PC-3 (cell line): ENCODE results near the gene ACTR1A. TPM values are rescaled to one million over a fixed set of nuclear protein-coding genes. Genes with fewer than 3 reads are reported as not detected.

ENCODE experiments used
- ATAC-seq: fragments of 200-7000 bp; cut with Tn5 transposase; 2 replicates; pipeline ENCODE4 v1.9.1; 2020; ENCODE audit warnings: mild to moderate bottlenecking, moderate library complexity
- BruUV-seq: library from RNA; stranded (reverse); fragments of 400-500 nt; replicated peaks from 2 replicates; lab custom pipeline; 2021; lab: Mats Ljungman, UMichigan
- CTCF ChIA-PET: fragments of 300-600 bp; sonication (Branson Sonifier 250); formaldehyde crosslinking; loops from one replicate; lab custom pipeline; 2022; ENCODE audit warnings: antibody characterized with exemption; lab: Charles Lee
- POLR2A ChIA-PET: fragments of 300-600 bp; sonication (Branson Sonifier 250); formaldehyde crosslinking; loops from one replicate; lab custom pipeline; 2022; ENCODE audit warnings: antibody characterized with exemption; ENCODE audit not compliant: unreplicated experiment; lab: Charles Lee
- DNase-seq: peaks from one replicate; pipeline ENCODE4 v3.0.0-alpha.2; 2015
- H2AFZ ChIP-seq: fragments of 300-600 bp; sonication (generic); 2 replicates; pipeline ENCODE4 v1.6.0; 2016; ENCODE audit warnings: antibody characterized with exemption, low read length
- H3F3A ChIP-seq: fragments of 300-600 bp; sonication (generic); one replicate; pipeline ENCODE4 v1.6.0; 2017; ENCODE audit warnings: antibody characterized with exemption, low read length, control low read depth, mild to moderate bottlenecking; ENCODE audit not compliant: unreplicated experiment
- H3K27ac ChIP-seq: fragments of 300-600 bp; sonication (generic); 2 replicates; pipeline ENCODE4 v1.5.1; 2016; ENCODE audit warnings: mild to moderate bottlenecking, low read length
- H3K27me3 ChIP-seq: fragments of 300-600 bp; sonication (generic); 2 replicates; pipeline ENCODE4 v1.6.1; 2016; ENCODE audit warnings: low read length, mixed read lengths
- H3K36me3 ChIP-seq: fragments of 300-600 bp; sonication (generic); 2 replicates; pipeline ENCODE4 v1.6.1; 2016; ENCODE audit warnings: low read depth, mixed run types, low read length, mixed read lengths
- H3K4me1 ChIP-seq: fragments of 300-600 bp; sonication (generic); 2 replicates; pipeline ENCODE4 v1.5.1; 2016; ENCODE audit warnings: low read length; ENCODE audit not compliant: insufficient read depth
- H3K4me2 ChIP-seq: fragments of 300-600 bp; sonication (generic); 2 replicates; pipeline ENCODE4 v1.6.0; 2016; ENCODE audit warnings: low read length
- H3K4me3 ChIP-seq: fragments of 300-600 bp; sonication (generic); 2 replicates; pipeline ENCODE4 v1.5.1; 2016; ENCODE audit warnings: mild to moderate bottlenecking, low read length, mixed read lengths
- H3K79me2 ChIP-seq: fragments of 300-600 bp; sonication (generic); 2 replicates; pipeline ENCODE4 v1.6.1; 2017; ENCODE audit warnings: low read length, mixed read lengths
- H3K9ac ChIP-seq: fragments of 300-600 bp; sonication (generic); 2 replicates; pipeline ENCODE4 v1.6.0; 2016; ENCODE audit warnings: mild to moderate bottlenecking, low read length
- H3K9me2 ChIP-seq: fragments of 300-600 bp; sonication (generic); replicated peaks from 2 replicates; pipeline ENCODE4 v1.6.1; 2016; ENCODE audit warnings: mixed run types, low read length, mixed read lengths
- H3K9me3 ChIP-seq: fragments of 300-600 bp; sonication (generic); 2 replicates; pipeline ENCODE4 v1.6.1; 2016; ENCODE audit warnings: low read length, mixed read lengths
- H4K20me1 ChIP-seq: fragments of 300-600 bp; sonication (generic); 2 replicates; pipeline ENCODE4 v1.6.1; 2016; ENCODE audit warnings: low read length, mixed read lengths
- EZH2 ChIP-seq: fragments of 300-600 bp; sonication (generic); IDR thresholded peaks from one replicate; pipeline ENCODE4 v1.6.1; 2017; ENCODE audit warnings: antibody characterized with exemption, mild to moderate bottlenecking, low read length; ENCODE audit not compliant: unreplicated experiment
- EZH2phosphoT487 ChIP-seq: fragments of 300-600 bp; sonication (generic); IDR thresholded peaks from 2 replicates; pipeline ENCODE4 v1.6.1; 2018; ENCODE audit warnings: mild to moderate bottlenecking, antibody characterized with exemption, low read length, borderline replicate concordance
- intact Hi-C: fragments of 100-400 bp; cut with micrococcal nuclease; formaldehyde crosslinking; loops from 2 replicates; pipeline ENCODE4 v1.9.0; 2023
- total RNA-seq: library from RNA; depleted of rRNA; stranded (reverse); fragments of >200 nt; gene quantifications from 2 replicates; pipeline ENCODE4 v1.2.3, GENCODE V29; 2014
- TF ChIP-seq, protein P1 (sequence below): fragments of 300-600 bp; sonication (generic); conservative IDR thresholded peaks from 2 replicates; pipeline ENCODE4 v1.5.1; 2017; ENCODE audit warnings: antibody characterized with exemption, low read depth, mild to moderate bottlenecking, low read length

ACTR1A gene
- total RNA-seq, 1 experiment from 2014 or later: 69.9 TPM

DNA sequence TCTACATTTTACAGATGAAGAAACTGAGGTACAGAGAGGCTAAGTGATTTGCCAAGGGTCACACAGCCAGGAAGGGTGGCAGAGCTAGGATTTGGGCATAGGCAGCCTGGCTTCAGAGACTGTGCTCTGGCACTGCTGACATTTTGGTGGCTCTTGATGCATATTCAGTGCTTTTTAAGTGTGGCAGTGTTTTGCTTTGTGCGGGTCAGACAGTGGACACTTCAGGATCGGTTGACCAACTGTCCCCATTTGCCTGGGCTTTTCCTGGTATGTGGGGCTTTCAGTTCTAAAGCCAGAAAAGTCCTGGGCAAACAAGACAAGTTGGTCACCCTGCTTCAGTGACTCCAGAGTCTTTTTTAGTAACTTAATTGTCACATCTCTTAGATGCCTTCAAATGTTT, 36.3 kb upstream of the ACTR1A start:
- Histone ChIP-seq H3F3A (no peaks in the 10 kb centered on the region), H3K9me2 (no peaks in the 10 kb centered on the region), H3K79me2 (no peaks in the 10 kb centered on the region), H3K27ac (no peak overlapping the region), H2AFZ (no peak overlapping the region), H3K4me1 (no peaks in the 10 kb centered on the region), H3K36me3 (no peaks in the 10 kb centered on the region), H3K4me2 (no peak overlapping the region), H3K27me3 (no peaks in the 10 kb centered on the region), H4K20me1 (no peaks in the 10 kb centered on the region), H3K9me3 (no peaks in the 10 kb centered on the region), H3K9ac (no peak overlapping the region), H3K4me3 (no peak overlapping the region)
- DNase-seq (no peak), ATAC-seq (no peak)
- BruUV-seq: no TSS peak
- no peak for TF ChIP-seq EZH2phosphoT487
- TF ChIP-seq, protein P1, sequence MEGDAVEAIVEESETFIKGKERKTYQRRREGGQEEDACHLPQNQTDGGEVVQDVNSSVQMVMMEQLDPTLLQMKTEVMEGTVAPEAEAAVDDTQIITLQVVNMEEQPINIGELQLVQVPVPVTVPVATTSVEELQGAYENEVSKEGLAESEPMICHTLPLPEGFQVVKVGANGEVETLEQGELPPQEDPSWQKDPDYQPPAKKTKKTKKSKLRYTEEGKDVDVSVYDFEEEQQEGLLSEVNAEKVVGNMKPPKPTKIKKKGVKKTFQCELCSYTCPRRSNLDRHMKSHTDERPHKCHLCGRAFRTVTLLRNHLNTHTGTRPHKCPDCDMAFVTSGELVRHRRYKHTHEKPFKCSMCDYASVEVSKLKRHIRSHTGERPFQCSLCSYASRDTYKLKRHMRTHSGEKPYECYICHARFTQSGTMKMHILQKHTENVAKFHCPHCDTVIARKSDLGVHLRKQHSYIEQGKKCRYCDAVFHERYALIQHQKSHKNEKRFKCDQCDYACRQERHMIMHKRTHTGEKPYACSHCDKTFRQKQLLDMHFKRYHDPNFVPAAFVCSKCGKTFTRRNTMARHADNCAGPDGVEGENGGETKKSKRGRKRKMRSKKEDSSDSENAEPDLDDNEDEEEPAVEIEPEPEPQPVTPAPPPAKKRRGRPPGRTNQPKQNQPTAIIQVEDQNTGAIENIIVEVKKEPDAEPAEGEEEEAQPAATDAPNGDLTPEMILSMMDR: no peak
- no peak for TF ChIP-seq EZH2
- intact Hi-C loops: no loop called here
- CTCF ChIA-PET: no interaction called here
- POLR2A ChIA-PET: no interaction called here

DNA sequence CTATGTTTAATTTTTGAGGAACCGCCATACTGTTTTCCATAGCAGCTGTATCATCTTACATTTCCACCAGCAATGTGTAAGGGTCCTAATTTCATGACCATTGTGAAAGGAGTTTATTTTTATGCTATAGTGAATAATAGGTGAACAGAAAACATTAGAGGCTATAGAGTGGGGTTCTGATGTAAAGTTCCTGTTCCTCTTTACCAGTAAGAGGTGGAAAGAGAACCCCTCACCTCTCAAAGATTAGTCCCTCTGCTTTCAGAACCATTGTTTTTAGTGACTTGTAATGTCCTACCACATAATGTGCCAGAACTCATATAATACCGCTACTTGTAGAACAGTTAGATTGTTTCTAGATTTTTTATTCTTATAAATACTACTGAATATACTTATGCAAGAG, 35.4 kb upstream of the ACTR1A start:
- no peaks in the 10 kb centered on the region for H3K27me3 ChIP-seq
- no peaks in the 10 kb centered on the region for H3F3A ChIP-seq
- intact Hi-C loops: no loop called here
- no peak overlapping the region for H3K27ac ChIP-seq
- no peak for TF ChIP-seq EZH2
- TF ChIP-seq, protein P1: no peak
- TF ChIP-seq EZH2phosphoT487: no peak
- ChIA-PET POLR2A (no interaction called here), CTCF (no interaction called here)
- DNase-seq (no peak), ATAC-seq (no peak)
- H3K9me3 ChIP-seq: no peaks in the 10 kb centered on the region
- no peak overlapping the region for H3K4me3 ChIP-seq
- H3K36me3 ChIP-seq: no peaks in the 10 kb centered on the region
- BruUV-seq: no TSS peak
- no peaks in the 10 kb centered on the region for H3K9me2 ChIP-seq
- H4K20me1 ChIP-seq: no peaks in the 10 kb centered on the region
- no peak overlapping the region for H3K4me2 ChIP-seq
- H3K4me1 ChIP-seq: no peaks in the 10 kb centered on the region
- H2AFZ ChIP-seq: no peak overlapping the region
- no peak overlapping the region for H3K9ac ChIP-seq
- no peaks in the 10 kb centered on the region for H3K79me2 ChIP-seq

DNA sequence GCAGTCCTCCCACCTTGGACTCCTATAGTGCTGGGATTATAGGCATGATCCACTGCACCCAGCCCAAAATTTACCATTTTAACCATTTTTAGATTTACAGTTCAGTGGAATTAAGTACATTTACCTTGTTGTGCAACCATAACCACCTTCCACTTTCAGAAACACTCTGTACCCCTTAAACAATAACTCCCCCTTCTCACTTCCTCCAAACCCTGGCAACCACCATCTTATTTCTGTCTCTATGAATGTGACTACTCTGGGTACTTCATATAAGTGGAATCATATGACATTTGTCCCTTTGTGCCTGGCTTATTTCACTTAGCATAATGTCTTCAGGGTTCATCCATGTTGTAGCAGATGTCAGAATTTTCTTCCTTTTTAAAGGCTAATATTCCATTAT, 34.9 kb upstream of the ACTR1A start:
- Histone ChIP-seq H3K9me3 (no peaks in the 10 kb centered on the region), H3F3A (no peaks in the 10 kb centered on the region), H3K4me2 (no peak overlapping the region), H3K27ac (no peak overlapping the region), H3K79me2 (no peaks in the 10 kb centered on the region), H3K9me2 (no peaks in the 10 kb centered on the region), H3K36me3 (no peaks in the 10 kb centered on the region), H4K20me1 (no peaks in the 10 kb centered on the region), H3K27me3 (no peaks in the 10 kb centered on the region), H2AFZ (no peak overlapping the region), H3K4me1 (no peaks in the 10 kb centered on the region), H3K9ac (no peak overlapping the region), H3K4me3 (no peak overlapping the region)
- TF ChIP-seq EZH2phosphoT487: no peak
- TF ChIP-seq EZH2: no peak
- TF ChIP-seq, protein P1: no peak
- intact Hi-C loops: no loop called here
- CTCF ChIA-PET: no interaction called here
- POLR2A ChIA-PET: no interaction called here
- ATAC-seq: no peak
- DNase-seq: no peak
- BruUV-seq: no TSS peak
